GM18909 (cell line): ENCODE results near the gene IFIT1.
A peak's percentile ranks its signal among the peaks of the same experiment; 100 is the strongest.
"Not testable (repeated sequence)": the region's sequence is repeated elsewhere in the genome, so short reads cannot be mapped to it uniquely, and the experiment has no call there.

Experiments
- ATAC-seq: cut with Tn5 transposase; IDR thresholded peaks from one replicate; pipeline ENCODE4 v1.9.1; 2021; ENCODE audit warnings: mild to moderate bottlenecking; ENCODE audit not compliant: unreplicated experiment, poor library complexity

IFIT1 gene

GRCh38 chr10:89393898-89394297 is 1.5 kb downstream of the IFIT1 start:
- no peak for ATAC-seq

- no peak for ATAC-seq
Measured at GRCh38 chr10:89395141-89395540, 2.7 kb downstream of the IFIT1 start.

DNA sequence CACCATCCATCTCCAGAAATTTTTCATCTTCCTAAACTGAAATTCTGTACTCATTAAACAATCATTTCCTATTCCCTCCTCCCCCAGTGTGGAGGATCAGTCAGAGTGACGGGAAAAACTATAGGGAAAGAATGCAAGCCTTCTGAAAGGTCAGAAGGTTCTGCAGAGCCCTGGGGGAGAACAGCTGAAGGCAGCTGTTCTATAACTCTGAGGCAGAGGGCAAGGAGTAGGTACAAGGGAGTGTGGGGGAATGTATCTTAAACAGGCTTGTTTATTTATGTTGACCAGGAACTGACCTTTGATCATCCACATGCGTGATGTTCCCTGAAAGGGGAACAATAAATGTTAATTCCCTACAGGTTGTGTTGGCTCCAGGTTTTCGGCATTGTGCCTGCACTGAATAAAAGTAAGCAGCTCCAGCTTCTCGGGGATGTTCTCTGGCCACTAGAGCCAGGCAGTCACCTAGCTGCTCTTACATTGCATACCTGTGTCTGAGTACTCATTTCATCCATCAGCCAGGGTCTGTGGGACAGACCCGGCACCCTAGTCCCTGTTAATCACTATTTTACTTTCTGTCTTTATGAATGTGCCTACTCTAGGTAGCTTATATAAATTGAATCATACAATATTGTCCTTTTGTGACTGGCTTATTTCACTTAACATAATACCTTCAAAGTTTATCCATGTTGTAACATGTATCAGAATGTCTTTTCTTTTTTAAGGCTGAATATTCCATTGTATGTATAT is 5.8 kb downstream of the IFIT1 start:
- no peak for ATAC-seq

- ATAC-seq = no peak
Measured at GRCh38 chr10:89399956-89400355, 7.5 kb downstream of the IFIT1 start.

DNA sequence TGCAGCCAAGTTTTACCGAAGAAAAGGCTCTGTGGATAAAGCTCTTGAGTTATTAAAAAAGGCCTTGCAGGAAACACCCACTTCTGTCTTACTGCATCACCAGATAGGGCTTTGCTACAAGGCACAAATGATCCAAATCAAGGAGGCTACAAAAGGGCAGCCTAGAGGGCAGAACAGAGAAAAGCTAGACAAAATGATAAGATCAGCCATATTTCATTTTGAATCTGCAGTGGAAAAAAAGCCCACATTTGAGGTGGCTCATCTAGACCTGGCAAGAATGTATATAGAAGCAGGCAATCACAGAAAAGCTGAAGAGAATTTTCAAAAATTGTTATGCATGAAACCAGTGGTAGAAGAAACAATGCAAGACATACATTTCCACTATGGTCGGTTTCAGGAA is 10.6 kb downstream of the IFIT1 start:
- no peak for ATAC-seq

GRCh38 chr10:89404104-89405047 is 12.0 kb downstream of the IFIT1 start:
- no peak for ATAC-seq

DNA sequence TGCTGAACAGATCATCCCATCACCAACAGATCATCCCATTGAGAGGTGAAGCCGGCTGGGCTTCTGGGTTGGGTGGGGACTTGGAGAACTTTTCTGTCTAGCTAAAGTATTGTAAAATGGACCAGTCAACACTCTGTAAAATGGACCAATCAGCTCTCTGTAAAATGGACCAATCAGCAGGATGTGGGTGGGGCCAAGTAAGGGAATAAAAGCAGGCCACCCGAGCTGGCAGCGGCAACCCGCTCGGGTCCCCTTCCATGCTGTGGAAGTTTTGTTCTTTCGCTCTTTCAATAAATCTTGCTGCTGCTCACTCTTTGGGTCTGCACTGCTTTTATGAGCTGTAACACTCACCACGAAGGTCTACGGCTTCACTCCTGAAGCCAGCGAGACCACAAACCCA is 13.8 kb downstream of the IFIT1 start:
- not testable (repeated sequence) for ATAC-seq

DNA sequence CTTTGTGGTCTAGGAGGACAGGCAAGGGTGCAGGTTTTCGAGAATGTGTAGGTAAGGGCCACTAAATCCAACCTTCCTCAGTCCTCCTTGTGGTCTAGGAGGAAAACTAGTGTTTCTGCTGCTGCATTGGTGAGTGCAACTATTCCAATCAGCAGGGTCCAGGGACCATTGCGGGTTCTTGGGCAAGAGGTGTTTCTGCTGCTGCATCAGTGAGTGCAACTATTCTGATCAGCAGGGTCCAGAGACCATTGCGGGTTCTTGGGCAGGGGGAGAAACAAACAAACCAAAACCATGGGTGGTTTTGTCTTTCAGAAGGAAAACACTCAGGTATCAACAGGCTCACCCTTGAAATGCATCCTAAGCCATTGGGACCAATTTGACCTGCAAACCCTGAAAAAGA is 15.4 kb downstream of the IFIT1 start:
- not testable (repeated sequence) for ATAC-seq

GRCh38 chr10:89409282-89409681 is 16.9 kb downstream of the IFIT1 start:
- not testable (repeated sequence) for ATAC-seq

- ATAC-seq = not testable (repeated sequence)
Measured at GRCh38 chr10:89410551-89410950, 18.1 kb downstream of the IFIT1 start.

DNA sequence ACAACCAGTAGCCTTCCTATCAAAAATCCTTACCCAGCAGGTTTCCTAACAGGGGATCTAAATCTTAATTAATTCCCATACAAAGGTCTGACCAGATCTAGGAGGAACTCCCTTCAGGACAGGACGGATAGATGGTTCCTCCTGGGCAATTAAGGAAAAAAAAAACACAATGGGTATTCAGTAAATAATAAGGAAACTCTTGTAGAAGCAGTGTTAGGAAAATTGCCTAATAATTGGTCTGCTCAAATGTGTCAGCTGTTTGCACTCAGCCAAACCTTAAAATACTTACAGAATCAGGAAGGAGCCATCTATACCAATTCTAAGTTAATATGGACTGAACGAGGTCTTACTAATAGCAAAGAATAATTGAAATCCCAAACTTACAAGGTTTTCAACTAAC is 18.7 kb downstream of the IFIT1 start:
- ATAC-seq = not testable (repeated sequence)

DNA sequence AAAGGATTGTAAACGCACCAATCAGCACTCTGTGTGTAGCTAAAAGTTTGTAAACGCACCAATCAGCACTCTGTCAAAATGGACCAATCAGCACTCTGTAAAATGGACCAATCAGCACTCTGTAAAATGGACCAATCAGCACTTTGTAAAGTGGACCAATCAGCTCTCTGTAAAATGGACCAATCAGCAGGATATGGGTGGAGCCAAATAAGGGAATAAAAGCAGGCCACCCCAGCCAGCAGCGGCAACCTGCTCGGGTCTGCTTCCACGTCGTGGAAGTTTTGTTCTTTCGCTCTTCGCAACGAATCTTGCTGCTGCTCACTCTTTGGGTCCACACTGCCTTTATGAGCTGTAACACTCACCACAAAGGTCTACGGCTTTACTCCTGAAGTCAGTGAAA is 19.9 kb downstream of the IFIT1 start:
- ATAC-seq = not testable (repeated sequence)

DNA sequence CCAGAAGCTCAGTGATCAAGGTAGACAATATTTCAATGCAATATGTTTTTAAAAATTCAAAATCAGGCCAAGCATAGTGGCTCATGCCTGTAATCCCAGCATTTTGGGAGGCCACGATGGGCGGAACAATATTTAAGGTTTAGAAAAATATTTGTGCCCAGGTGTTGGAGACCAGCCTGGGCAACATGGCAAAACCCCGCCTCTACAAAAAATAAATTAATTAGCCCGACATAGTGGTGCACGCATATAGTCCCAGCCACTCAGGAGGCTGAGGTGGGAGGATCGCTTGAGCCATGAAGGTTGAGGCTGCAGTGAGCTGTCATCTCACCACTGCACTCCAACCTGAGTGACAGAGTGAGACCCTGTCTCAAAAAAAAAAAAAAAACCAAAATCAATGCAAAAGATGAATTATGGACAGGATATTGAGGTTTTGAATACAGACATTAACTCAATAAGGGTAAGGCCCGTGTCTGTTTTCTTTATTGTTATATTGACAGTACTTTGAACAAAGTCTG is 21.0 kb downstream of the IFIT1 start:
- ATAC-seq = no peak

DNA sequence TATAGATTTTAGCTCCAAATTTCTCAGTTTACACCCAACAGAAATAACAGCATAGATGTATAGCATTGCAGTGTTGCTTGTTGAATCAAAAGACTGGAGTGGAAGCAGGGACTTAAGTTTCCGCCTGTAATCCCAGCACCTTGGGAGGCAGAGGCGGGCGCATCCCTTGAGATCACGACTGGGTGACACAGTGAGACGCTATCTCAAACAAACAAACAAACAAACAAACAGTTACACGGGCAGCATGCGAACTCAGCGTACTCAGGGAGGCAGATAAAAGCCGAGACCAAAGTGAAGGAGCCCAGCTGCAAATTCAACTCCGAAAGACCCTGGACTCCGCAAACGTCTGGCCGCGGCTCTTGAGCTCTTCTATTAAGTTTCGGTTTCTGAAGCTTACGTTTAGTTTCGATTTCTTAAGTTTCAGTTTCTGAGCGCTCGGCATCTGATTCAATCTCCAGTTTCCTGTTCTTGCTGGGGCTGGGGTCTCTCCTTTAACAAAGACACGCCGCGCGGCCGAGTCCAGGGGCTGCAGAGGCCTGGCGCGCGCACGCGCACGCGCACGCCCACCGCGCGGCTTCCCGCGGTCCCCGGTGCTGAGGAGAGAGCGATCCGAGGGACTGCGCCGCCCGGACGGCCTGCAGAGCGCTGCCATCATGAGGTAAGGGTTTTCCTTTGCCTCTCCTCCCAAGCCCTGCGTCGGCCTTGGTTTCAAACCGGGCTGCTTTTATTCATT is 21.9 kb downstream of the IFIT1 start, which contains the start of gene IFIT5:
IFIT5 (plus strand) TSS at position 423 of the 733 bp plus-strand sequence; CDS start at position 654, 231 bp downstream.
- ATAC-seq = peak; percentile 81

- peak; percentile 51 for ATAC-seq
Measured at GRCh38 chr10:89414879-89415821, 22.7 kb downstream of the IFIT1 start.

- ATAC-seq = no peak
Measured at GRCh38 chr10:89416465-89416864, 24.0 kb downstream of the IFIT1 start.

DNA sequence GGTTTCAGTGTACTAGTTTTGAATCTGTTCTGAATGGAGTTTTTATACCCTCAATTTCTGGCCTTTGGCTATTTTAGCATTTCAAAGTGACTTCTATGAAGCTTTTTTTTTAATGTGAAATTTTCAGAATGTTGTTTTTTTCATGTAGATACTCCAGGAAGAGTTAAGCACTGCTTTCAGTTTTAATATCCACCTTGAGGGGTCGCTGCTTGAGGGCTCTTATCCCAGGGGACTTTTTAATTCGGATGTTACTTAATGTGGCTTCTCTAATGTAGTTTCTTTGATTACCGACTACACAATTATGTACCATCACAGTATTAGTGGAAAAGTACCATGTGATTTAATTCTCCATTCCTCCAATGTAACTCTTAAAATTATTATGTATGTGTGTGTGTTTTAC is 27.1 kb downstream of the IFIT1 start:
- no peak for ATAC-seq

DNA sequence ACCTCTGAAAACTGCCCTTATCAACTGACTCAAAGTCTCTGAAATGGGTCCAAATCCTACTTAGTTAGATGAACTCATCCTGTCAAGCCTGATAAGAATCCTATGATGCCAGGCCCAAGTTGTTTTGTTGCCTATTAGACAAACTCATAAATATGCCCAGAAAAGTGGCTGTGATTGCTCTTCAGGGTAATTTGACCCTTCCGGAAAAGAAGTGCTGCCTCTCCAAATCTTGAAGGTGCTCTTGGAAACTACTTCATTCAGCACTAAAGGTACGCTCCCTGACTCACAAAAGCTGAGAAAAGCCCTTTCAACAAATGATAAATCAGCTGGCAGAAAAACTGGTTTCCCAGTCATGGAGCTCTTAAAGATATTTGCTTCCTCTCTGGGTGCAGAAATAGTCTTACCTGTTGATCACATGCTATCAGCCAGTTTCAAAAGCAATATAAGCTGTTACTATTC is 28.6 kb downstream of the IFIT1 start:
- no peak for ATAC-seq

GRCh38 chr10:89425000-89425399 is 32.6 kb downstream of the IFIT1 start:
- no peak for ATAC-seq
